Osteoblast (primary cell): ENCODE data around the gene SPATA13. TPM values are rescaled to one million over a fixed set of nuclear protein-coding genes. Genes with fewer than 3 reads are reported as not detected.
"Not testable (repeated sequence)": the region's sequence is repeated elsewhere in the genome, so short reads cannot be mapped to it uniquely, and the experiment has no call there.

Experiments used
- DNase-seq: peaks from one replicate; pipeline ENCODE4 v3.0.0; 2011; ENCODE audit warnings: low spot score, mixed read lengths; ENCODE audit not compliant: insufficient read length; ENCODE audit errors: missing footprints
- H2AFZ ChIP-seq: 2 replicates; pipeline ENCODE4 v1.6.0; 2011; ENCODE audit warnings: mild to moderate bottlenecking, low read length
- H3K27ac ChIP-seq: 2 replicates; pipeline ENCODE4 v1.5.1; 2011; ENCODE audit warnings: mild to moderate bottlenecking, low read depth, low read length, moderate library complexity
- H3K27me3 ChIP-seq: 2 replicates; pipeline ENCODE4 v1.6.0; 2012; ENCODE audit warnings: mild to moderate bottlenecking, control low read depth, inconsistent platforms, low read length, moderate library complexity; ENCODE audit not compliant: insufficient read depth
- H3K36me3 ChIP-seq: 2 replicates; pipeline ENCODE4 v1.5.1; 2011; ENCODE audit warnings: mild to moderate bottlenecking, low read length, control low read depth, moderate library complexity; ENCODE audit not compliant: insufficient read depth
- H3K4me1 ChIP-seq: 2 replicates; pipeline ENCODE4 v1.5.1; 2011; ENCODE audit warnings: mild to moderate bottlenecking, low read length, control low read depth, moderate library complexity; ENCODE audit not compliant: insufficient read depth
- H3K4me2 ChIP-seq: 2 replicates; pipeline ENCODE4 v1.6.0; 2011; ENCODE audit warnings: mild to moderate bottlenecking, low read length; ENCODE audit not compliant: insufficient read depth
- H3K4me3 ChIP-seq: fragments of 200-600 bp; sonication (generic); 3 replicates; pipeline ENCODE4 v1.5.1; 2012; ENCODE audit warnings: mild to moderate bottlenecking, low read length, inconsistent platforms; ENCODE audit not compliant: insufficient read depth
- H3K79me2 ChIP-seq: 2 replicates; pipeline ENCODE4 v1.6.0; 2012; ENCODE audit warnings: mild to moderate bottlenecking, low read length, control low read depth, inconsistent platforms; ENCODE audit not compliant: insufficient read depth
- H3K9me3 ChIP-seq: 2 replicates; pipeline ENCODE4 v1.5.1; 2011; ENCODE audit warnings: low read depth, low read length, control low read depth
- H4K20me1 ChIP-seq: 2 replicates; pipeline ENCODE4 v1.6.0; 2012; ENCODE audit warnings: mild to moderate bottlenecking, low read length, control low read depth; ENCODE audit not compliant: insufficient read depth
- total RNA-seq: library from RNA; depleted of rRNA; stranded (reverse); fragments of >200 nt; gene quantifications from 2 replicates; pipeline ENCODE4 v1.2.3, GENCODE V29; 2012
- TF ChIP-seq, protein P1 (sequence below): IDR thresholded peaks from 2 replicates; pipeline ENCODE4 v1.5.1; 2011; ENCODE audit warnings: mild to moderate bottlenecking, low read depth, low read length, moderate library complexity; ENCODE audit errors: extremely low read depth

Gene SPATA13
- total RNA-seq, 1 donor: 40.2 TPM

DNA sequence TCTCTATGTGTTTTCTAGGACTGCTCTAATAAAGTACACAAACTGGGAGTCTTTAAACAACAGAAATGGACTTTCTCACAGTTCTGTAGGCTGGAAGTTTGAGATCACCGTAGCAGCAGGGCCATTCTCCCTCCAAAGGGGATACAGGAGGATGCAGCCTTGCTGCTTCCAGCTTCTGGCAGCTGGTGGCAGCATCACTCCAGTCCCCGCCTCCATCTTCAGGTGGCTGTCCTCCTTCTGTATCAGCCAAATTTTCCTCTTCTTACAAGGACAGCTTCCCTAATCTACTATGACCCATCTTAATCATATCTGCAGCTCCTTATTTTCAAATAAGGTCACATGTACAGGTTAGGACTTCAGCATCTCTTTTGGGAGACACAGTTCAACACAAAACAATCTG lies 161.9 kb downstream of the SPATA13 start:
- TF ChIP-seq, protein P1, sequence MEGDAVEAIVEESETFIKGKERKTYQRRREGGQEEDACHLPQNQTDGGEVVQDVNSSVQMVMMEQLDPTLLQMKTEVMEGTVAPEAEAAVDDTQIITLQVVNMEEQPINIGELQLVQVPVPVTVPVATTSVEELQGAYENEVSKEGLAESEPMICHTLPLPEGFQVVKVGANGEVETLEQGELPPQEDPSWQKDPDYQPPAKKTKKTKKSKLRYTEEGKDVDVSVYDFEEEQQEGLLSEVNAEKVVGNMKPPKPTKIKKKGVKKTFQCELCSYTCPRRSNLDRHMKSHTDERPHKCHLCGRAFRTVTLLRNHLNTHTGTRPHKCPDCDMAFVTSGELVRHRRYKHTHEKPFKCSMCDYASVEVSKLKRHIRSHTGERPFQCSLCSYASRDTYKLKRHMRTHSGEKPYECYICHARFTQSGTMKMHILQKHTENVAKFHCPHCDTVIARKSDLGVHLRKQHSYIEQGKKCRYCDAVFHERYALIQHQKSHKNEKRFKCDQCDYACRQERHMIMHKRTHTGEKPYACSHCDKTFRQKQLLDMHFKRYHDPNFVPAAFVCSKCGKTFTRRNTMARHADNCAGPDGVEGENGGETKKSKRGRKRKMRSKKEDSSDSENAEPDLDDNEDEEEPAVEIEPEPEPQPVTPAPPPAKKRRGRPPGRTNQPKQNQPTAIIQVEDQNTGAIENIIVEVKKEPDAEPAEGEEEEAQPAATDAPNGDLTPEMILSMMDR: peak; percentile 23

GRCh38 chr13:24323036-24323738 lies 162.7 kb downstream of the SPATA13 start:
- H3K27ac ChIP-seq: no peak overlapping the region
- no peaks in the 10 kb centered on the region for H4K20me1 ChIP-seq
- H2AFZ ChIP-seq: no peak overlapping the region
- H3K4me2 ChIP-seq: no peak overlapping the region
- H3K27me3 ChIP-seq: no peaks in the 10 kb centered on the region
- no peaks in the 10 kb centered on the region for H3K4me1 ChIP-seq
- TF ChIP-seq, protein P1: no peak
- peak; percentile 48 for DNase-seq
- no peaks in the 10 kb centered on the region for H3K36me3 ChIP-seq
- no peak overlapping the region for H3K4me3 ChIP-seq
- H3K9me3 ChIP-seq: no peaks in the 10 kb centered on the region
- no peaks in the 10 kb centered on the region for H3K79me2 ChIP-seq

More for the DNA sequence above, 161.9 kb downstream of the SPATA13 start:
- H3K9me3 ChIP-seq, DNase-seq, H3K4me3 ChIP-seq, H3K27me3 ChIP-seq, H3K27ac ChIP-seq, H3K79me2 ChIP-seq, H3K36me3 ChIP-seq, H4K20me1 ChIP-seq, H2AFZ ChIP-seq, H3K4me2 ChIP-seq, H3K4me1 ChIP-seq: not testable (repeated sequence)

GRCh38 chr13:24323739-24324075 lies 163.2 kb downstream of the SPATA13 start:
- TF ChIP-seq, protein P1: no peak
- no peaks in the 10 kb centered on the region for H4K20me1 ChIP-seq
- H3K36me3 ChIP-seq: no peaks in the 10 kb centered on the region
- no peaks in the 10 kb centered on the region for H3K4me1 ChIP-seq
- no peaks in the 10 kb centered on the region for H3K9me3 ChIP-seq
- no peaks in the 10 kb centered on the region for H3K79me2 ChIP-seq
- no peak overlapping the region for H3K4me2 ChIP-seq
- no peak for DNase-seq
- H3K27me3 ChIP-seq: no peaks in the 10 kb centered on the region
- H2AFZ ChIP-seq: no peak overlapping the region
- H3K4me3 ChIP-seq: no peak overlapping the region
- H3K27ac ChIP-seq: no peak overlapping the region

DNA sequence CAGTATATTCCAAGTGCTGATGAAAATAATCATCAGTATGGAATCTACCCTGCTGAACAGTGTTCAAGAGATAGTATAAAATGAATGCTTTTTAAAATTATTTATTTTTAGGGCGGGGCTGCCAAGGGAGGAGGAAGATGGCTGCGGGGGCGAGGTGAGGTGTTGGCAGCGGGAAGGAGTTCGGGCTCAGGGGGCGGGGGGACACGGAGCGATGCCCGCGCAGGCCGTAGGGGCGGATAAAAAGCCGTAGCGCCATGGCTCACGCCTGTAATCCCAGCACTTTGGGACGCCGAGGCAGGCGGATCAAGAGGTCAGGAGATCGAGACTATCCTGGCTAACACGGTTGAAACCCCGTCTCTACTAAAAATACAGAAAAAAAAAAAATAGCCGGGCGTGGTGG lies 167.1 kb downstream of the SPATA13 start:
- H3K9me3 ChIP-seq, DNase-seq, H3K4me3 ChIP-seq, H3K27me3 ChIP-seq, H3K79me2 ChIP-seq, H3K27ac ChIP-seq, H2AFZ ChIP-seq, H3K4me2 ChIP-seq, H3K4me1 ChIP-seq, H4K20me1 ChIP-seq, H3K36me3 ChIP-seq: not testable (repeated sequence)
